CD4-positive, alpha-beta T cell treated with Interferon alpha-2 for 1 hour (primary cell): ENCODE results near the gene CYFIP2.
"Not testable (repeated sequence)": the region's sequence is repeated elsewhere in the genome, so short reads cannot be mapped to it uniquely, and the experiment has no call there.

Experiments used
- DNase-seq, 2 donors: peaks; one replicate each; pipeline ENCODE4 v3.0.0-alpha.2; 2020 to 2022

Gene CYFIP2

GRCh38 chr5:157265714-157266285, at the start of gene CYFIP2:
TSS of gene CYFIP2 (plus strand) at chr5:157266123. CDS start at chr5:157285362, 19,239 bp downstream.
- DNase-seq, result peak; percentile 82 to 90

- DNase-seq, result no peak
Measured at GRCh38 chr5:157216391-157217142, 49.4 kb upstream of the CYFIP2 start.

GRCh38 chr5:157217289-157218024, 48.5 kb upstream of the CYFIP2 start:
- DNase-seq, result peak; percentile 36 to 68

- DNase-seq, result no peak
Measured at GRCh38 chr5:157219491-157220271, 46.2 kb upstream of the CYFIP2 start.

- peak in 1 of 2 donors; percentile 45 for DNase-seq
Measured at GRCh38 chr5:157221959-157222358, 44.0 kb upstream of the CYFIP2 start.

GRCh38 chr5:157222506-157223230, 43.3 kb upstream of the CYFIP2 start:
- DNase-seq, result peak; percentile 77 to 88

- peak in 1 of 2 donors; percentile 67 for DNase-seq
Measured at GRCh38 chr5:157225469-157226422, 40.2 kb upstream of the CYFIP2 start.

GRCh38 chr5:157230610-157231009, 35.3 kb upstream of the CYFIP2 start:
- DNase-seq, result no peak

- no peak for DNase-seq
Measured at GRCh38 chr5:157232706-157233105, 33.2 kb upstream of the CYFIP2 start.

GRCh38 chr5:157233515-157233914, 32.4 kb upstream of the CYFIP2 start:
- peak; percentile 24 to 73 for DNase-seq

GRCh38 chr5:157236423-157236822, 29.5 kb upstream of the CYFIP2 start:
- DNase-seq, result no peak

- DNase-seq, result no peak
Measured at GRCh38 chr5:157241483-157241882, 24.4 kb upstream of the CYFIP2 start.

GRCh38 chr5:157244704-157245103, 21.2 kb upstream of the CYFIP2 start:
- not testable (repeated sequence) for DNase-seq

GRCh38 chr5:157245476-157245875, 20.4 kb upstream of the CYFIP2 start:
- no peak for DNase-seq

- DNase-seq, result no peak
Measured at GRCh38 chr5:157245886-157246285, 20.0 kb upstream of the CYFIP2 start.

- no peak for DNase-seq
Measured at GRCh38 chr5:157247267-157247666, 18.7 kb upstream of the CYFIP2 start.

- DNase-seq, result peak; percentile 52 to 76
Measured at GRCh38 chr5:157248821-157249470, 17.0 kb upstream of the CYFIP2 start.

- peak; percentile 81 to 87 for DNase-seq
Measured at GRCh38 chr5:157252711-157253465, 13.0 kb upstream of the CYFIP2 start.

GRCh38 chr5:157253547-157253946, 12.4 kb upstream of the CYFIP2 start:
- peak in 1 of 2 donors; percentile 53 for DNase-seq

- DNase-seq, result no peak
Measured at GRCh38 chr5:157258450-157258849, 7.5 kb upstream of the CYFIP2 start.
